Stimulated activated CD8-positive, alpha-beta memory T cell treated with anti-CD3 and anti-CD28 coated beads, Interleukin-12 subunit alpha, Interleukin-12 subunit beta, amount 100 ng/mL, for 24 hours (primary cell): ENCODE results near the gene KIAA0825.
"Not testable (repeated sequence)": the region's sequence is repeated elsewhere in the genome, so short reads cannot be mapped to it uniquely, and the experiment has no call there.

Source experiments
- DNase-seq: peaks from one replicate; pipeline ENCODE4 v3.0.0-alpha.2; 2020; ENCODE audit errors: extremely low read depth

Gene KIAA0825

GRCh38 chr5:94174748-94175411, 443.5 kb downstream of the KIAA0825 start:
- no peak for DNase-seq

GRCh38 chr5:94173100-94173499, 445.3 kb downstream of the KIAA0825 start:
- DNase-seq, result no peak

- not testable (repeated sequence) for DNase-seq
These were observed 447.3 kb downstream of the KIAA0825 start for GRCh38 chr5:94171070-94171469.

- not testable (repeated sequence) for DNase-seq
These were observed 448.2 kb downstream of the KIAA0825 start for GRCh38 chr5:94170158-94170557.

- DNase-seq, result no peak
These were observed 450.3 kb downstream of the KIAA0825 start for GRCh38 chr5:94168151-94168550.

GRCh38 chr5:94161801-94162200, 456.6 kb downstream of the KIAA0825 start:
- no peak for DNase-seq

GRCh38 chr5:94159144-94159543, 459.3 kb downstream of the KIAA0825 start:
- no peak for DNase-seq

- no peak for DNase-seq
These were observed 460.5 kb downstream of the KIAA0825 start for GRCh38 chr5:94157704-94158539.

GRCh38 chr5:94154672-94155071, 463.7 kb downstream of the KIAA0825 start:
- no peak for DNase-seq

- no peak for DNase-seq
These were observed 464.5 kb downstream of the KIAA0825 start for GRCh38 chr5:94153736-94154450.

- DNase-seq, result not testable (repeated sequence)
These were observed 474.8 kb downstream of the KIAA0825 start for GRCh38 chr5:94143621-94144020.

- DNase-seq, result no peak
These were observed 478.1 kb downstream of the KIAA0825 start for GRCh38 chr5:94140300-94140699.

- no peak for DNase-seq
These were observed 488.3 kb downstream of the KIAA0825 start for GRCh38 chr5:94130077-94130476.

- DNase-seq, result no peak
These were observed 493.3 kb downstream of the KIAA0825 start for GRCh38 chr5:94125107-94125506.

- not testable (repeated sequence) for DNase-seq
These were observed 502.1 kb downstream of the KIAA0825 start for GRCh38 chr5:94116317-94116716.

GRCh38 chr5:94113087-94113486, 505.3 kb downstream of the KIAA0825 start:
- no peak for DNase-seq

- peak; percentile 86 for DNase-seq
These were observed 507.0 kb downstream of the KIAA0825 start for GRCh38 chr5:94111209-94112004.

GRCh38 chr5:94103514-94104245, 514.7 kb downstream of the KIAA0825 start:
- DNase-seq, result no peak
